K562 (cell line): ENCODE results near the gene OXSR1.

ENCODE experiments used
- EZH2 ChIP-seq: IDR thresholded peaks from 2 replicates; pipeline ENCODE4 v1.6.1; 2012; ENCODE audit warnings: low read depth, mild to moderate bottlenecking, inconsistent platforms, low read length, borderline replicate concordance
- GABPA ChIP-seq: fragments of 200-800 bp; sonication (Bioruptor generic); conservative IDR thresholded peaks from 2 replicates; pipeline ENCODE4 v1.6.1; 2016; ENCODE audit warnings: low read depth, missing genetic modification characterization, missing compliant biosample characterization
- POLR2A ChIP-seq: fragments of 450-650 bp; conservative IDR thresholded peaks from 2 replicates; pipeline ENCODE4 v1.6.1; 2016
- RAD51 ChIP-seq: fragments of 450-650 bp; IDR thresholded peaks from 2 replicates; pipeline ENCODE4 v1.7.1; 2016; ENCODE audit warnings: low read depth, mild to moderate bottlenecking, borderline replicate concordance
- RUNX1 ChIP-seq: sonication (generic); IDR thresholded peaks from 2 replicates; pipeline ENCODE4 v1.6.1; 2016; ENCODE audit warnings: antibody characterized with exemption, low read depth
- SP1 ChIP-seq: sonication (generic); formaldehyde crosslinking; IDR thresholded peaks from 2 replicates; pipeline ENCODE4 v1.8.1; 2022; ENCODE audit warnings: mild to moderate bottlenecking, missing genetic modification reagents
- TF ChIP-seq, protein P1 (sequence below): sonication (generic); formaldehyde crosslinking; IDR thresholded peaks from 2 replicates; pipeline ENCODE4 v1.5.0; 2020; ENCODE audit warnings: missing genetic modification reagents
- TF ChIP-seq, protein P2 (sequence below): fragments of 250-450 bp; sonication (Bioruptor Pico); IDR thresholded peaks from 2 replicates; pipeline ENCODE4 v1.6.1; 2021; ENCODE audit warnings: mild to moderate bottlenecking
- TF ChIP-seq, protein P3 (sequence below), 2 experiments: fragments of 450-650 bp; conservative IDR thresholded peaks; 2 replicates each; pipeline ENCODE4 v1.6.1; 2017; ENCODE audit warnings: mild to moderate bottlenecking in 2 of 2, moderate library complexity in 2 of 2

DNA sequence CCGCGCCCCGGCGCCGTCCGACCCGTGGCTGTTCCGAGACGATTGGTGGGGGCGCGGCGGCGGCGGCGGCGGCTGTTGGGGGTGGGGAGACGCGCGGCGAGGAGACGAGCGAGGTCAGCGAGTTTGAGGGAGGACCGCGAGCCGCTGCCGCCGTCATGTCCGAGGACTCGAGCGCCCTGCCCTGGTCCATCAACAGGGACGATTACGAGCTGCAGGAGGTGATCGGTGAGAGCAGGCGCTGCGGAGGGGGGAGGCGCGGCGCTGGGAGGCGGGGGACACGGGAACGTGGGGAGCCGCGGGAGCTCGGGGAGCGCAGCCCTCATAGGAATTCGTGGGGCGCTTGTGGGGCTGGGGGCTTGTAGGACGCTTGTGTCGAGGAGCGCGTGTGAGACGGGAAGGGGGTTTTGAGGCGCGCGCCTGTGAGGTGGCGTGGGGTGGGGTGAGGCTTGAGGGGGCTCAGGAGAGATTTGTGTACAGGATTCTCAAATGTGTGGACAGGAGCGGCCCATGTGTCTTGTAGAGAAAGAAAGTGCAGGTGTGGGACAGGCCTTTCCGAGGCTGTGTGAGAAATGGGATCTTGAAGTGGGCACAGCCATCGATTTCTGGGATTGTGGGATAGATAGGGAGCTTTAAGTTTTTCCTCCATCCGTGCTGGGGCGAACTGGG is 518 bp downstream of the OXSR1 start:
- no peak for TF ChIP-seq EZH2
- TF ChIP-seq SP1 (CRISPR knock-in tag) = no peak
- TF ChIP-seq, protein P1, sequence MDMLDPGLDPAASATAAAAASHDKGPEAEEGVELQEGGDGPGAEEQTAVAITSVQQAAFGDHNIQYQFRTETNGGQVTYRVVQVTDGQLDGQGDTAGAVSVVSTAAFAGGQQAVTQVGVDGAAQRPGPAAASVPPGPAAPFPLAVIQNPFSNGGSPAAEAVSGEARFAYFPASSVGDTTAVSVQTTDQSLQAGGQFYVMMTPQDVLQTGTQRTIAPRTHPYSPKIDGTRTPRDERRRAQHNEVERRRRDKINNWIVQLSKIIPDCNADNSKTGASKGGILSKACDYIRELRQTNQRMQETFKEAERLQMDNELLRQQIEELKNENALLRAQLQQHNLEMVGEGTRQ = no peak
- no peak for TF ChIP-seq RUNX1
- TF ChIP-seq POLR2A = peak; percentile 1; the same call in 1 of the 2 replicates
- TF ChIP-seq, protein P2, sequence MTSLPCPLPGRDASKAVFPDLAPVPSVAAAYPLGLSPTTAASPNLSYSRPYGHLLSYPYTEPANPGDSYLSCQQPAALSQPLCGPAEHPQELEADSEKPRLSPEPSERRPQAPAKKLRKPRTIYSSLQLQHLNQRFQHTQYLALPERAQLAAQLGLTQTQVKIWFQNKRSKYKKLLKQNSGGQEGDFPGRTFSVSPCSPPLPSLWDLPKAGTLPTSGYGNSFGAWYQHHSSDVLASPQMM (CRISPR knock-in tag) = no peak
- no peak for TF ChIP-seq RAD51
- TF ChIP-seq, protein P3, sequence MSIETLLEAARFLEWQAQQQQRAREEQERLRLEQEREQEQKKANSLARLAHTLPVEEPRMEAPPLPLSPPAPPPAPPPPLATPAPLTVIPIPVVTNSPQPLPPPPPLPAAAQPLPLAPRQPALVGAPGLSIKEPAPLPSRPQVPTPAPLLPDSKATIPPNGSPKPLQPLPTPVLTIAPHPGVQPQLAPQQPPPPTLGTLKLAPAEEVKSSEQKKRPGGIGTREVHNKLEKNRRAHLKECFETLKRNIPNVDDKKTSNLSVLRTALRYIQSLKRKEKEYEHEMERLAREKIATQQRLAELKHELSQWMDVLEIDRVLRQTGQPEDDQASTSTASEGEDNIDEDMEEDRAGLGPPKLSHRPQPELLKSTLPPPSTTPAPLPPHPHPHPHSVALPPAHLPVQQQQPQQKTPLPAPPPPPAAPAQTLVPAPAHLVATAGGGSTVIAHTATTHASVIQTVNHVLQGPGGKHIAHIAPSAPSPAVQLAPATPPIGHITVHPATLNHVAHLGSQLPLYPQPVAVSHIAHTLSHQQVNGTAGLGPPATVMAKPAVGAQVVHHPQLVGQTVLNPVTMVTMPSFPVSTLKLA (conservative IDR thresholded peaks at IDR 0.05) = no peak; a peak in 2 of 4 replicates
- TF ChIP-seq GABPA (tag) = no peak
